GM18519 (cell line): Measurements from ENCODE around the gene ABT1.

Experiments used
- ATAC-seq: cut with Tn5 transposase; IDR thresholded peaks from one replicate; pipeline ENCODE4 v1.9.1; 2021; ENCODE audit warnings: mild to moderate bottlenecking, moderate library complexity; ENCODE audit not compliant: unreplicated experiment, low FRiP score

Gene ABT1

DNA sequence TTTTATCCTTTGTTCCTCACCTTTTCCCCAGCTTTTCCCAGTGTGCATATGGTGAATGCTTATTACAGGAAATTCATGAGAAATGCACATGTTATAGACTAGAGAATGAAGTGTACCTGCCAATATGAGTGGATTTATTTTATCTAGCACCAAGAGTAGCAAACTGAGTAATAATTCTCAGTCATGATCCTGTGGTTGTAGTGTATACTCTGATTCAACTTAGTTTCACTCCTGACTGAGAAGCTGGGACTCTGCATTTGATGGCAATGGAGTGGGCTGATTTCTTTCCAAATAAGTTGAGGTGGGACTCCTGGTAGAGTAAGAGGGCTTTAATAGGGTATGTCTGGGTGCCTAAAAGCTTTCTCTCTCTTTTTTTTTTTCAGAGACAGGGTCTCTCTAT is 4.0 kb downstream of the ABT1 start:
- ATAC-seq, result no peak

GRCh38 chr6:26602262-26602661 is 5.5 kb downstream of the ABT1 start:
- no peak for ATAC-seq

DNA sequence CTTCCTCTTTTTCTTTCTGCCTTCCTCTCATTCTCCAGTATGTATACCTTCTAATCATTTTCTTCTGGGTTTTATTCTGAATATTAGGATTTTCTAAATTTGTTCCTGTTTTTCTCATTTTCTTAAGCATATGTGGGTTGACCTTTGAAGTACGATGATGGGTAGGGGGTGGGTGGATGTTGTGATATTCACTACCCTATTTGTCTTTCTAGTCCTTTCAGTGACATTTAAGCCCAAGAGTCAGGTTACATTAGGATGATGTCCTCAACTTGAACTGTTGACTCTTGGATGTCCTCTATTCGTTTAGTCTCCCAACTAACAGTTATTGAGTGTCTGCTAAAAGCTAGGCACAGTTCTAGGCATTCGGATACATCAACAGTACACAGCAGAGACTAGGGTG is 7.3 kb downstream of the ABT1 start:
- ATAC-seq, result no peak

DNA sequence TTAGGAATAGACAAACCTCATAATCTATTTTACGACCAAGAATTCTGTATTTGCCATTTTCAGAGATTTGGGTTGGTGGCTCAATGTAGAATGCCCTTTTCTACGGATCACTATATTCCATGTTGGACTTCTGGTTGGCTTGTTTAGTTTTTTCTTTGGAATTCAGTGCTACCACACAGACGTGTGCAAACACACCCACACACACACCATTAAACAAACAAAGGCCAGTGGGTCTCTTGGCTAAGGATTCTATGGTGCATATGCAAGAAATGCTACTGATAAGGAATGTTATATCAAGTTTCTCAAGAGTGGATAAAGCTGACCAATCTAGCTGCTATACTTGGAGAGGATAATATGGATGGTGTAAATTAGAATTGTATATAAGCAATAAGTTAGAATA is 8.0 kb downstream of the ABT1 start:
- ATAC-seq, result no peak

DNA sequence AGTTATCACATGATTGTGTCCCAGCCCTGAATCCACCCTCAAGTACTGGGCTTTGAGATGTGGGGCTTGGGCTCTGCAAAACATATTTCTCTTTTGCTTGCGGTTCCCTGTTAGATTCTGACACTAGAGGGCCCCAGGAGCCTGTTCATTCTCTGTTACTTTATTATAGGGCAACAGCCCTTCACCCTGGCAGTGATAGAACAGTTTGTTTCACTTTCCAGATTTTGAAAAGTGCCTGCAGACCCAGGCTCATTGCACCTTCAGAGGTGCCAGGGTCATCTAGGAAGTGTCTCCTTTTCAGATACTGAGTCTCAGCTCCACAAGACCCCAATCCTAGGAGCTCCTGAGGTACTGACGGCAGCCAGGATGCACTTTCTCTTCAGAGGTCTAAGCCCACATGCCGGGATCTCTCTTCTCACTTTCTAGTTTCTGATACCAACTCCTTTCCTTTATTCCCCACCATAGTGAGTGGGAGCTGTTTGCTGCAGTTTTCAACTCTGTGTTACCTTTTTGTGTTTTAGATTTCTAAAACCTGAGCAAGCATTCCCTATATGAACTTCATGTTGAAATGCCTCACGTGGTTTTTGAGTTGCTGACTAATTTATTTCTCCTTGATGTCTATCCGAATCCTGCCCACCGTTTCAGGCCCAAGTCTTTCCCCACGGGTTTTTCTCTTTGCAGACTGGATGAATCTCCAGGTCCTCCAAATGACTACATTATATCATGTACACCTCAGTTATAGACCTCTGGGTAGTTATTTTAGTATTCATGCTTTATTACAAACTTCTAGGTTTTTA is 10.9 kb downstream of the ABT1 start:
- ATAC-seq, result peak; percentile 62

- no peak for ATAC-seq
These were observed 12.7 kb downstream of the ABT1 start for GRCh38 chr6:26609463-26609862.

DNA sequence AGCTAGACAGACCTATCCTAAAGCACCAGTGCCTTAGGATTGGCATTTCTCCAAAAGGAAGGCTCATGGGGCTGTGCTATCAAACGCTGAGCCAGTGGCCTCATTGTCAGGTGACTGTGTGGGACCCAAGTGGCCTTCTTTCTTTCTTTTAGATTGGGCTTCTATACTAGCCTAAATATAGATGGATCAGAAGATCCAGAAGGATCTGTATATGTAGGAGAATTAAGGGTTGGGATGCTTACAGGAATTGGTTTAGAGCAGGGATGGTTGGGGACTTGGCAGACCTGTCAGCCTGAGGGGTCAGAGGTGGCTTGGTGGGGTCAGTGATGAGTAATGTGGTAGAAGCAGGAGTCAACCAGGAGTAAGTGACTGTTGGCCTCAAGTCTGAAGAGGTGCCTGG is 14.8 kb downstream of the ABT1 start:
- no peak for ATAC-seq

DNA sequence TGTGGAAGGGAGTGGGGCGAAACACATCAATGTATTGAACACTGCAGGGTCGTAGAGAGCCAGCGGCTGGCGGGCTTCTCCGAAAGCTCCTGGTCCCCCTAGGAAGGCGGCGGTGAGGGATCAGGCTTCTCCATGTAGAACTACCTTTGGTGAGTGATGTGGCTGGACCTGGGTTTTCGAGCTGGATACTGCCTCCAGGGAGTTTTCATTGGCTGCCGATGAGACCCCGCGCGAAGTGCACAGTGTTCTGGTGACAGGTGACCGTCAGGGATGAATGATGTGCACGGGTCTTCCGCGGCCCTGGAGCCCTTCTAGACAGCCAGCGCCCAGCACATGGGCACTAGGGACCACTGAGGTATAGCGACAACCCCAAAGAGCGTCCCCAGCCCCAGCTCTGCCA is 16.4 kb downstream of the ABT1 start:
- ATAC-seq, result no peak

DNA sequence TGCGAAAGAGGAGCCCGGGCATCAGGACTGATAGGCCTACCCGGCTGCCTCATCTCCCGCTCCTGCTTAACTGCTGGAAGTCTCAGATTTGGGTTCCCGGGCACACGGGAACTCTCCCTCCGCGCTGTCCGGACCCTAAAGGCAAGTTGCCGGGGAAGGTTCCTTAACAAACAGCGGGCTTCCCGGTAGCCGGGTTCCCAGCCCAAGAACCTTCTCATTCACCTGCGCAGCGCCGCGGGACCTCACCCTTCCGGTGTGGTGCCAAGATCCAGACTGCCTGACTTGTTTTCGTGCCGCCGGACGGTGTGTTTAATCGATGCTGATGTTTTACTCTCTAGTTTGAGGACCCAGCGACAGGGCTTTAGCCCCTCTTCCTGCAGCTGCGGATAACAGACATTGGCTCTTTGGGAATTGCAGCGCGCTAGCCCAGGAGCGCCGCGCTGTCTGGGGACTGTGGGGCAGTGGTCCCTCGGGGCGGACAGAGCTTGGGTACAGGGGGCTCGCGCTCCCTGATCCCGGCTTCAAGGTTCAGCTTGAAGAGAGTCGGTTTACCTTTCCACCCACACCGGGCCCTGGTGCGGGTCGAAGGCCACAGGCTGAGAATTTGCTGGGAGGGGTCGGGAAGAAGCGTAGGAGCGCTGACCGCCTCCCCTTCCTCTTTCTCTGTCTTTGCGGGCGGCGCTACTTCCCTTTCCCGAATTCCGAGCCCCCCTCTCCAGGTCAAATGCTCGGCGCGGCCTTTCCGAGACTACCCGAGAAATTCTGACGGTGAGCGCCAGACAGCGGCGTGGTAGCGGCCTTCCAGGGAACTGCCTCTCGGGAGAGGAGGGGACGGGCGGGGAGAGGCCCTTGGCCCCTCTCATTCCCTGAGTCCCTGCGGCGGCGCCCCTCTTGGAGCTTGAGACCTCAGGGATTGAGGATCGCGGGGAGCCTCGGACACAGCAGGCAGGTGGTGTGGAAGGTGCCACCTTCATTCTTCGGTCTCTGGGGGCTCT is 17.2 kb downstream of the ABT1 start:
- no peak for ATAC-seq

DNA sequence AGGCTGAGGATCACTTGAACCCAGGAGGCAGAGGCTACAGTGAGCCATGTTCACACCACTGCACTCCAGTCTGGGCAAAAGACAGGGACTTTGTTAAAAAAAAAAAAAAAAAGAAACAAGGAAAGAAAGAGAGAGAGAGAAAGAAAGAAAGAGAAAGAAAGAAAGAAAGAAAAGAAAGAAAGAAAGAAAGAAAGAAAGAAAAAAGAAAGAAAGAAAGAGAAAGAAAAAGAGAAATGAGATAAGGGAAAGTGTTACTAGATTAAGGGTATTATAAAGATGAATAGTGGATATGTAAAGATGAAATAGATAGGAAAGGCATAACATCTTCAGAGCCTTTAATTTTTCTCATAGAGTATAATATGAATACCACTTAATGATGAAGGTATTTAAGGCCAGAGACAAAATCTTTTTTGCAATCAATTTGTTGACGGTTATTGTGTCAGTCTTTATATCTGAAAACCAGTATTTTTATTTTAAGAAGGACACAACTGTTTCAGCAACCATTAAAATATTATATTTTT is 26.6 kb downstream of the ABT1 start:
- no peak for ATAC-seq

DNA sequence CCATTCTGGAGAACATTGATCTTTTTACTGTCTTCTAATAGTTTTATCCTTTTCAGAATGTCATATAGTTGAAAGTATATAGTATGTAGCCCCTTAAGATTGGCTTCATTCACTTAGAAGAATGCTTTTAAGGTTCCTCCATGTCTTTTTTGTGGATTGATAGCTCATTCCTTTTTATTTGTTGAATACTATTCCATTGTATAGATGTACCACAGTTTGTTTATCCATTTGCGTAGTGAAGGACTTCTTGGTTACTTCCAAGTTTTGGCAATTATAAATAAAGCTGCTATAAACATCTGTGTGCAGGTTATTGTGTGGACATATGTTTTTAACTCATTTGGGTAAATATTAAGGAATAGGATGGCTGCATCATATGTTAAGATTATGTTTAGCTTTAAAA is 27.8 kb downstream of the ABT1 start:
- ATAC-seq, result no peak

GRCh38 chr6:26627843-26628242 is 31.1 kb downstream of the ABT1 start:
- no peak for ATAC-seq

GRCh38 chr6:26629359-26629758 is 32.6 kb downstream of the ABT1 start:
- ATAC-seq, result no peak

DNA sequence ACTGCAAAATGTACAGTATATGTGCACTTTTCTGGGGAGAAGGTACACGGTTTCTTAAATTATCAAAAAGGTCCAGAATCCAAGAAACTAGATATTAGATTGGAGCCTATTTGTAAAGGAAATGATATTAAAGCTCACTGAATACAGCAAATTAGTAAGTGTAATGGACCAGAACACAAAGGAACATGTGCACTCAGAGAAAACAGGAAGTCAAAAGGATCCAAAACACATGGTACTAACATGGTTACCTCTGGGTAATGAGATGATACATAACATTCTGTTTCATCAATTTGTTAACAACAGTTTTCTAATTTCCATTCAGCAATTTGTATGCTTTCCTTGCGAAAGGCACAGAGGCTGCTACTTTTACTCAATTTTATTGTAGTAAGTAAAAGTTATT is 44.1 kb downstream of the ABT1 start:
- ATAC-seq, result no peak

- no peak for ATAC-seq
These were observed 49.3 kb downstream of the ABT1 start for GRCh38 chr6:26646074-26646473.
